ENCODE measurements around the gene CHAC2. TPM values are rescaled to one million over a fixed set of nuclear protein-coding genes. Genes with fewer than 3 reads are reported as not detected.

The CHAC2 gene
- total RNA-seq, 1 experiment from 2014 or later = 8.4 TPM

DNA sequence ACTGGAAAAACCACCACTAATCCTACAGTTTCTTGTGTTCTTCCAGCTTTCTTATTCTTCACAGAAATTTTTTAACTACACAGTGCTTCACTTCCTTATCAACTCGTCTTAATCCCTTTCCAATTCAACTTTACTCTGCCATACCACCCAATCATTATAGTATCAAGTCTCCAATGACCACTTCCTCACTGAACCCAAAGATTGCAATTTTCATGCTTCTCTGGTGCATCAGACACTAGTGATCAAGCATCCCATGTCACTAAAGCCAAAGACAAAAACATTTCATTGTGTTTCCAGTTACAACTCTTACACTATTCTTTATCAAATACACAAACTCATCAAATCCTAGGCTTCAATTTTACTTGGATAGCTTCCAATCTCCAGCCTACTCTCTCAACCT lies 9.5 kb downstream of the CHAC2 start:
- Histone ChIP-seq H3K4me1 (ENCODE audit: control insufficient read depth in 1 of 2, insufficient read depth in 2 of 2, low read length in 2 of 2) (no peaks in the 10 kb centered on the region), H4K20me1 (ENCODE audit: insufficient read depth) (no peaks in the 10 kb centered on the region), H3K9me2 (ENCODE audit: insufficient read depth) (no peaks in the 10 kb centered on the region), H3K9ac (ENCODE audit: low read length) (no peak overlapping the region), H3K36me3 (ENCODE audit: control insufficient read depth in 1 of 2, insufficient read depth in 2 of 2, low read length in 2 of 2) (peaks cover 0 to 4% of the 10 kb centered on the region in 2 experiments; a peak in 1 of 4 replicates), H3K27ac (ENCODE audit: low read depth, low read length) (no peak overlapping the region), H2AFZ (ENCODE audit: low read depth, low read length, poor library complexity, severe bottlenecking) (no peak overlapping the region), H3K4me3 (replicated peaks in 1 of 2; ENCODE audit: low read depth in 1 of 2, low read length in 2 of 2) (no peak overlapping the region), H3K79me2 (ENCODE audit: insufficient read depth, low read length) (peaks cover 95% of the 10 kb centered on the region), H3K9me3 (ENCODE audit: control insufficient read depth in 1 of 2, insufficient read depth in 1 of 2, low read depth in 1 of 2, low read length in 2 of 2) (no peaks in the 10 kb centered on the region), H3K27me3 (ENCODE audit: insufficient read depth, low read length) (no peaks in the 10 kb centered on the region), H3K4me2 (ENCODE audit: low read length) (no peak overlapping the region)
- BruUV-seq (replicated peaks) = no TSS peak
- RAD21 ChIA-PET (ENCODE audit: low non-redundant PET in 1 of 2, low total read pairs in 2 of 2, uncharacterized antibody in 2 of 2, unreplicated experiment in 2 of 2) = no interaction called here
- intact Hi-C loops (cut with micrococcal nuclease) = no loop called here
- DNase-seq (ENCODE audit: low read depth, low spot score) (no peak), ATAC-seq (no peak)
- POLR2A ChIA-PET = interaction anchor here (1.6 kb wide), 1 partner anchor 10 kb away, joined by 5 read pairs; the partner anchor contains the start of gene CHAC2
- CTCF ChIA-PET = no interaction called here
- TF ChIP-seq JUND (IDR thresholded peaks at IDR 0.05) (no peak), EGR1 (IDR thresholded peaks at IDR 0.05; ENCODE audit: low read depth) (no peak), POLR2A (IDR thresholded peaks at IDR 0.05; ENCODE audit: borderline replicate concordance, extremely low read depth, insufficient read depth, insufficient read length) (no peak), YY1 (IDR thresholded peaks at IDR 0.05; ENCODE audit: extremely low read depth, insufficient replicate concordance, low read depth, low read length) (no peak), SRF (IDR thresholded peaks at IDR 0.05; ENCODE audit: low read depth) (no peak)
- TF ChIP-seq, protein P1, sequence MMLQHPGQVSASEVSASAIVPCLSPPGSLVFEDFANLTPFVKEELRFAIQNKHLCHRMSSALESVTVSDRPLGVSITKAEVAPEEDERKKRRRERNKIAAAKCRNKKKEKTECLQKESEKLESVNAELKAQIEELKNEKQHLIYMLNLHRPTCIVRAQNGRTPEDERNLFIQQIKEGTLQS (IDR thresholded peaks at IDR 0.05) = no peak
- TF ChIP-seq, protein P2, sequence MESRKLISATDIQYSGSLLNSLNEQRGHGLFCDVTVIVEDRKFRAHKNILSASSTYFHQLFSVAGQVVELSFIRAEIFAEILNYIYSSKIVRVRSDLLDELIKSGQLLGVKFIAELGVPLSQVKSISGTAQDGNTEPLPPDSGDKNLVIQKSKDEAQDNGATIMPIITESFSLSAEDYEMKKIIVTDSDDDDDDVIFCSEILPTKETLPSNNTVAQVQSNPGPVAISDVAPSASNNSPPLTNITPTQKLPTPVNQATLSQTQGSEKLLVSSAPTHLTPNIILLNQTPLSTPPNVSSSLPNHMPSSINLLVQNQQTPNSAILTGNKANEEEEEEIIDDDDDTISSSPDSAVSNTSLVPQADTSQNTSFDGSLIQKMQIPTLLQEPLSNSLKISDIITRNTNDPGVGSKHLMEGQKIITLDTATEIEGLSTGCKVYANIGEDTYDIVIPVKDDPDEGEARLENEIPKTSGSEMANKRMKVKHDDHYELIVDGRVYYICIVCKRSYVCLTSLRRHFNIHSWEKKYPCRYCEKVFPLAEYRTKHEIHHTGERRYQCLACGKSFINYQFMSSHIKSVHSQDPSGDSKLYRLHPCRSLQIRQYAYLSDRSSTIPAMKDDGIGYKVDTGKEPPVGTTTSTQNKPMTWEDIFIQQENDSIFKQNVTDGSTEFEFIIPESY (IDR thresholded peaks at IDR 0.05; ENCODE audit: extremely low read depth, insufficient replicate concordance, low read length) = no peak
- TF ChIP-seq, protein P3, sequence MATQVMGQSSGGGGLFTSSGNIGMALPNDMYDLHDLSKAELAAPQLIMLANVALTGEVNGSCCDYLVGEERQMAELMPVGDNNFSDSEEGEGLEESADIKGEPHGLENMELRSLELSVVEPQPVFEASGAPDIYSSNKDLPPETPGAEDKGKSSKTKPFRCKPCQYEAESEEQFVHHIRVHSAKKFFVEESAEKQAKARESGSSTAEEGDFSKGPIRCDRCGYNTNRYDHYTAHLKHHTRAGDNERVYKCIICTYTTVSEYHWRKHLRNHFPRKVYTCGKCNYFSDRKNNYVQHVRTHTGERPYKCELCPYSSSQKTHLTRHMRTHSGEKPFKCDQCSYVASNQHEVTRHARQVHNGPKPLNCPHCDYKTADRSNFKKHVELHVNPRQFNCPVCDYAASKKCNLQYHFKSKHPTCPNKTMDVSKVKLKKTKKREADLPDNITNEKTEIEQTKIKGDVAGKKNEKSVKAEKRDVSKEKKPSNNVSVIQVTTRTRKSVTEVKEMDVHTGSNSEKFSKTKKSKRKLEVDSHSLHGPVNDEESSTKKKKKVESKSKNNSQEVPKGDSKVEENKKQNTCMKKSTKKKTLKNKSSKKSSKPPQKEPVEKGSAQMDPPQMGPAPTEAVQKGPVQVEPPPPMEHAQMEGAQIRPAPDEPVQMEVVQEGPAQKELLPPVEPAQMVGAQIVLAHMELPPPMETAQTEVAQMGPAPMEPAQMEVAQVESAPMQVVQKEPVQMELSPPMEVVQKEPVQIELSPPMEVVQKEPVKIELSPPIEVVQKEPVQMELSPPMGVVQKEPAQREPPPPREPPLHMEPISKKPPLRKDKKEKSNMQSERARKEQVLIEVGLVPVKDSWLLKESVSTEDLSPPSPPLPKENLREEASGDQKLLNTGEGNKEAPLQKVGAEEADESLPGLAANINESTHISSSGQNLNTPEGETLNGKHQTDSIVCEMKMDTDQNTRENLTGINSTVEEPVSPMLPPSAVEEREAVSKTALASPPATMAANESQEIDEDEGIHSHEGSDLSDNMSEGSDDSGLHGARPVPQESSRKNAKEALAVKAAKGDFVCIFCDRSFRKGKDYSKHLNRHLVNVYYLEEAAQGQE (IDR thresholded peaks at IDR 0.05; ENCODE audit: low read depth) = no peak
- TF ChIP-seq, protein P4, sequence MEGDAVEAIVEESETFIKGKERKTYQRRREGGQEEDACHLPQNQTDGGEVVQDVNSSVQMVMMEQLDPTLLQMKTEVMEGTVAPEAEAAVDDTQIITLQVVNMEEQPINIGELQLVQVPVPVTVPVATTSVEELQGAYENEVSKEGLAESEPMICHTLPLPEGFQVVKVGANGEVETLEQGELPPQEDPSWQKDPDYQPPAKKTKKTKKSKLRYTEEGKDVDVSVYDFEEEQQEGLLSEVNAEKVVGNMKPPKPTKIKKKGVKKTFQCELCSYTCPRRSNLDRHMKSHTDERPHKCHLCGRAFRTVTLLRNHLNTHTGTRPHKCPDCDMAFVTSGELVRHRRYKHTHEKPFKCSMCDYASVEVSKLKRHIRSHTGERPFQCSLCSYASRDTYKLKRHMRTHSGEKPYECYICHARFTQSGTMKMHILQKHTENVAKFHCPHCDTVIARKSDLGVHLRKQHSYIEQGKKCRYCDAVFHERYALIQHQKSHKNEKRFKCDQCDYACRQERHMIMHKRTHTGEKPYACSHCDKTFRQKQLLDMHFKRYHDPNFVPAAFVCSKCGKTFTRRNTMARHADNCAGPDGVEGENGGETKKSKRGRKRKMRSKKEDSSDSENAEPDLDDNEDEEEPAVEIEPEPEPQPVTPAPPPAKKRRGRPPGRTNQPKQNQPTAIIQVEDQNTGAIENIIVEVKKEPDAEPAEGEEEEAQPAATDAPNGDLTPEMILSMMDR (IDR thresholded peaks at IDR 0.05 in 2 of 3, conservative IDR thresholded peaks at IDR 0.05 in 1 of 3; ENCODE audit: borderline replicate concordance in 1 of 3, insufficient read depth in 1 of 3, low read depth in 2 of 3, low read length in 2 of 3) = no peak
- TF ChIP-seq, protein P5, sequence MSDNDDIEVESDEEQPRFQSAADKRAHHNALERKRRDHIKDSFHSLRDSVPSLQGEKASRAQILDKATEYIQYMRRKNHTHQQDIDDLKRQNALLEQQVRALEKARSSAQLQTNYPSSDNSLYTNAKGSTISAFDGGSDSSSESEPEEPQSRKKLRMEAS (IDR thresholded peaks at IDR 0.05) = no peak
